Measurements from ENCODE around the gene SPSB4. TPM values are rescaled to one million over a fixed set of nuclear protein-coding genes. Genes with fewer than 3 reads are reported as not detected.

SPSB4 gene
- total and polyA plus RNA-seq, 9 of the 15 experiments (the other 6 are each of a cell fraction or from before 2014, with no cell fraction given) = not detected

GRCh38 chr3:141170678-141171295 lies 119.6 kb downstream of the SPSB4 start:
- Histone ChIP-seq H3K27ac (ENCODE audit: extremely low read depth, low read depth, low read length) (no peak overlapping the region), H2AFZ (ENCODE audit: low read depth, low read length) (no peak overlapping the region), H3K9me1 (ENCODE audit: control insufficient read depth, insufficient read depth, low read length) (no peaks in the 10 kb centered on the region), H3K79me2 (ENCODE audit: control insufficient read depth, insufficient read depth, low read length) (no peaks in the 10 kb centered on the region), H3K9me3 (replicated peaks; ENCODE audit: control insufficient read depth, insufficient read depth, low read depth, low read length) (no peaks in the 10 kb centered on the region), H3K27me3 (ENCODE audit: control insufficient read depth in 2 of 2, insufficient read depth in 2 of 2, low read length in 2 of 2) (peaks cover 2 to 4% of the 10 kb centered on the region in 2 experiments; a peak in 2 of 5 replicates), H3K4me1 (replicated peaks in 1 of 2; ENCODE audit: control insufficient read depth in 2 of 2, insufficient read depth in 2 of 2, low read length in 2 of 2) (no peaks in the 10 kb centered on the region), H3K4me3 (no peak overlapping the region), H3K9ac (ENCODE audit: insufficient read depth in 1 of 2, low read depth in 2 of 2, low read length in 2 of 2) (no peak overlapping the region), H4K20me1 (replicated peaks; ENCODE audit: control insufficient read depth, insufficient read depth, low read length) (no peaks in the 10 kb centered on the region), H3K36me3 (ENCODE audit: control insufficient read depth, insufficient read depth, low read length) (no peaks in the 10 kb centered on the region), H3K4me2 (ENCODE audit: insufficient read depth, low read length) (no peak overlapping the region)
- CTCF ChIA-PET (ENCODE audit: low intra/inter-chr PET ratio) = no interaction called here
- no peak for ATAC-seq
- POLR2A ChIA-PET = interaction anchor here (1.4 kb wide), 1 partner anchor 13 kb away, joined by 4 read pairs; no protein-coding TSS in a partner anchor
- intact Hi-C loops (cut with micrococcal nuclease) (no loop called here), in situ Hi-C loops (cut with MboI) (no loop called here)
- TF ChIP-seq ZNF140 (CRISPR knock-in tag; IDR thresholded peaks at IDR 0.05) (no peak), NFIC (IDR thresholded peaks at IDR 0.05) (no peak)
- TF ChIP-seq, protein P1, sequence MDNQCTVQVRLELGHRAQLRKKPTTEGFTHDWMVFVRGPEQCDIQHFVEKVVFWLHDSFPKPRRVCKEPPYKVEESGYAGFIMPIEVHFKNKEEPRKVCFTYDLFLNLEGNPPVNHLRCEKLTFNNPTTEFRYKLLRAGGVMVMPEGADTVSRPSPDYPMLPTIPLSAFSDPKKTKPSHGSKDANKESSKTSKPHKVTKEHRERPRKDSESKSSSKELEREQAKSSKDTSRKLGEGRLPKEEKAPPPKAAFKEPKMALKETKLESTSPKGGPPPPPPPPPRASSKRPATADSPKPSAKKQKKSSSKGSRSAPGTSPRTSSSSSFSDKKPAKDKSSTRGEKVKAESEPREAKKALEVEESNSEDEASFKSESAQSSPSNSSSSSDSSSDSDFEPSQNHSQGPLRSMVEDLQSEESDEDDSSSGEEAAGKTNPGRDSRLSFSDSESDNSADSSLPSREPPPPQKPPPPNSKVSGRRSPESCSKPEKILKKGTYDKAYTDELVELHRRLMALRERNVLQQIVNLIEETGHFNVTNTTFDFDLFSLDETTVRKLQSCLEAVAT (IDR thresholded peaks at IDR 0.05) = no peak
- 0% methylated on average over 4 of the region's 4 CpGs for WGBS (ENCODE audit: insufficient coverage, low coverage, missing lambda C conversion rate)
- no peak for DNase-seq (ENCODE audit: extremely low read depth in 1 of 4, low spot score in 3 of 4)
- BruUV-seq (replicated peaks) = no TSS peak
- FAIRE-seq = no peak

GRCh38 chr3:141174674-141175073 lies 123.5 kb downstream of the SPSB4 start:
- no peak overlapping the region for H3K4me3 ChIP-seq
- no peaks in the 10 kb centered on the region for H3K36me3 ChIP-seq (ENCODE audit: control insufficient read depth, insufficient read depth, low read length)
- no peaks in the 10 kb centered on the region for H3K4me1 ChIP-seq (replicated peaks in 1 of 2; ENCODE audit: control insufficient read depth in 2 of 2, insufficient read depth in 2 of 2, low read length in 2 of 2)
- FAIRE-seq (no peak), DNase-seq (ENCODE audit: extremely low read depth in 1 of 4, low spot score in 3 of 4) (no peak), ATAC-seq (no peak)
- intact Hi-C loops (cut with micrococcal nuclease) = no loop called here
- no peak overlapping the region for H3K9ac ChIP-seq (ENCODE audit: insufficient read depth in 1 of 2, low read depth in 2 of 2, low read length in 2 of 2)
- no peak overlapping the region for H2AFZ ChIP-seq (ENCODE audit: low read depth, low read length)
- no peaks in the 10 kb centered on the region for H3K9me3 ChIP-seq (replicated peaks; ENCODE audit: control insufficient read depth, insufficient read depth, low read depth, low read length)
- peaks cover 6 to 10% of the 10 kb centered on the region in 2 experiments; a peak in 3 of 5 replicates for H3K27me3 ChIP-seq (ENCODE audit: control insufficient read depth in 2 of 2, insufficient read depth in 2 of 2, low read length in 2 of 2)
- H3K27ac ChIP-seq (ENCODE audit: extremely low read depth, low read depth, low read length) = no peak overlapping the region
- in situ Hi-C loops (cut with MboI) = loop anchor here (25.0 kb wide), 1 partner anchor 162 kb away; no protein-coding TSS in a partner anchor
- H3K4me2 ChIP-seq (ENCODE audit: insufficient read depth, low read length) = no peak overlapping the region
- WGBS (ENCODE audit: insufficient coverage, low coverage, missing lambda C conversion rate) = 0% methylated on average over 2 of the region's 2 CpGs
- BruUV-seq (replicated peaks) = no TSS peak
- no peaks in the 10 kb centered on the region for H4K20me1 ChIP-seq (replicated peaks; ENCODE audit: control insufficient read depth, insufficient read depth, low read length)
- H3K9me1 ChIP-seq (ENCODE audit: control insufficient read depth, insufficient read depth, low read length) = no peaks in the 10 kb centered on the region
- H3K79me2 ChIP-seq (ENCODE audit: control insufficient read depth, insufficient read depth, low read length) = no peaks in the 10 kb centered on the region
- POLR2A ChIA-PET = interaction anchor here (0.6 to 1.5 kb wide), 2 partner anchors 9 to 509 kb away, joined by 3 to 5 read pairs; no protein-coding TSS in a partner anchor
- CTCF ChIA-PET (ENCODE audit: low intra/inter-chr PET ratio) = no interaction called here
- TF ChIP-seq, protein P2, sequence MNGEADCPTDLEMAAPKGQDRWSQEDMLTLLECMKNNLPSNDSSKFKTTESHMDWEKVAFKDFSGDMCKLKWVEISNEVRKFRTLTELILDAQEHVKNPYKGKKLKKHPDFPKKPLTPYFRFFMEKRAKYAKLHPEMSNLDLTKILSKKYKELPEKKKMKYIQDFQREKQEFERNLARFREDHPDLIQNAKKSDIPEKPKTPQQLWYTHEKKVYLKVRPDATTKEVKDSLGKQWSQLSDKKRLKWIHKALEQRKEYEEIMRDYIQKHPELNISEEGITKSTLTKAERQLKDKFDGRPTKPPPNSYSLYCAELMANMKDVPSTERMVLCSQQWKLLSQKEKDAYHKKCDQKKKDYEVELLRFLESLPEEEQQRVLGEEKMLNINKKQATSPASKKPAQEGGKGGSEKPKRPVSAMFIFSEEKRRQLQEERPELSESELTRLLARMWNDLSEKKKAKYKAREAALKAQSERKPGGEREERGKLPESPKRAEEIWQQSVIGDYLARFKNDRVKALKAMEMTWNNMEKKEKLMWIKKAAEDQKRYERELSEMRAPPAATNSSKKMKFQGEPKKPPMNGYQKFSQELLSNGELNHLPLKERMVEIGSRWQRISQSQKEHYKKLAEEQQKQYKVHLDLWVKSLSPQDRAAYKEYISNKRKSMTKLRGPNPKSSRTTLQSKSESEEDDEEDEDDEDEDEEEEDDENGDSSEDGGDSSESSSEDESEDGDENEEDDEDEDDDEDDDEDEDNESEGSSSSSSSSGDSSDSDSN (IDR thresholded peaks at IDR 0.05; ENCODE audit: borderline replicate concordance in 1 of 2, low read depth in 2 of 2, low read length in 2 of 2) = no peak
- TF ChIP-seq, protein P3, sequence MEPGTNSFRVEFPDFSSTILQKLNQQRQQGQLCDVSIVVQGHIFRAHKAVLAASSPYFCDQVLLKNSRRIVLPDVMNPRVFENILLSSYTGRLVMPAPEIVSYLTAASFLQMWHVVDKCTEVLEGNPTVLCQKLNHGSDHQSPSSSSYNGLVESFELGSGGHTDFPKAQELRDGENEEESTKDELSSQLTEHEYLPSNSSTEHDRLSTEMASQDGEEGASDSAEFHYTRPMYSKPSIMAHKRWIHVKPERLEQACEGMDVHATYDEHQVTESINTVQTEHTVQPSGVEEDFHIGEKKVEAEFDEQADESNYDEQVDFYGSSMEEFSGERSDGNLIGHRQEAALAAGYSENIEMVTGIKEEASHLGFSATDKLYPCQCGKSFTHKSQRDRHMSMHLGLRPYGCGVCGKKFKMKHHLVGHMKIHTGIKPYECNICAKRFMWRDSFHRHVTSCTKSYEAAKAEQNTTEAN (CRISPR knock-in tag; IDR thresholded peaks at IDR 0.05) = no peak
- TF ChIP-seq ZNF431 (CRISPR knock-in tag; IDR thresholded peaks at IDR 0.05) (no peak), CBFB (CRISPR knock-in tag; IDR thresholded peaks at IDR 0.05) (no peak), ZNF449 (CRISPR knock-in tag; IDR thresholded peaks at IDR 0.05) (no peak)
